ENCODE data around the gene GOLGB1. TPM values are rescaled to one million over a fixed set of nuclear protein-coding genes. Genes with fewer than 3 reads are reported as not detected.
A peak's percentile ranks its signal among the peaks of the same experiment; 100 is the strongest.

GOLGB1 gene
- total RNA-seq, 1 experiment from 2014 or later, result 5.0 TPM

- no peak for DNase-seq (ENCODE audit: low read depth)
- in situ Hi-C loops (cut with HindIII; ENCODE audit: low pct_unique_long_range_greater_than_20kb, low sequenced_read_pairs), result no loop called here
Observed at GRCh38 chr3:121654493-121655385, 94.8 kb downstream of the GOLGB1 start.

GRCh38 chr3:121651684-121652083 lies 97.9 kb downstream of the GOLGB1 start:
- in situ Hi-C loops (cut with HindIII; ENCODE audit: low pct_unique_long_range_greater_than_20kb, low sequenced_read_pairs), result no loop called here
- DNase-seq (ENCODE audit: low read depth), result peak; percentile 22

GRCh38 chr3:121649645-121650044 lies 99.9 kb downstream of the GOLGB1 start:
- in situ Hi-C loops (cut with HindIII; ENCODE audit: low pct_unique_long_range_greater_than_20kb, low sequenced_read_pairs), result no loop called here

GRCh38 chr3:121648219-121648958 lies 101.2 kb downstream of the GOLGB1 start:
- in situ Hi-C loops (cut with HindIII; ENCODE audit: low pct_unique_long_range_greater_than_20kb, low sequenced_read_pairs), result no loop called here
- no peak for DNase-seq (ENCODE audit: low read depth)

More at GRCh38 chr3:121649645-121650044, 99.9 kb downstream of the GOLGB1 start:
- no peak for DNase-seq (ENCODE audit: low read depth)

GRCh38 chr3:121645054-121645453 lies 104.5 kb downstream of the GOLGB1 start:
- no peak for DNase-seq (ENCODE audit: low read depth)
- in situ Hi-C loops (cut with HindIII; ENCODE audit: low pct_unique_long_range_greater_than_20kb, low sequenced_read_pairs), result no loop called here

GRCh38 chr3:121642601-121643314 lies 106.8 kb downstream of the GOLGB1 start:
- in situ Hi-C loops (cut with HindIII; ENCODE audit: low pct_unique_long_range_greater_than_20kb, low sequenced_read_pairs), result no loop called here
- DNase-seq (ENCODE audit: low read depth), result no peak

- DNase-seq (ENCODE audit: low read depth), result no peak
- in situ Hi-C loops (cut with HindIII; ENCODE audit: low pct_unique_long_range_greater_than_20kb, low sequenced_read_pairs), result no loop called here
Observed at GRCh38 chr3:121641127-121641526, 108.4 kb downstream of the GOLGB1 start.

GRCh38 chr3:121637922-121638321 lies 111.6 kb downstream of the GOLGB1 start:
- in situ Hi-C loops (cut with HindIII; ENCODE audit: low pct_unique_long_range_greater_than_20kb, low sequenced_read_pairs), result no loop called here
- DNase-seq (ENCODE audit: low read depth), result no peak

- in situ Hi-C loops (cut with HindIII; ENCODE audit: low pct_unique_long_range_greater_than_20kb, low sequenced_read_pairs), result no loop called here
- DNase-seq (ENCODE audit: low read depth), result no peak
Observed at GRCh38 chr3:121630355-121630754, 119.2 kb downstream of the GOLGB1 start.

GRCh38 chr3:121629601-121630000 lies 119.9 kb downstream of the GOLGB1 start:
- DNase-seq (ENCODE audit: low read depth), result no peak
- in situ Hi-C loops (cut with HindIII; ENCODE audit: low pct_unique_long_range_greater_than_20kb, low sequenced_read_pairs), result no loop called here

- no peak for DNase-seq (ENCODE audit: low read depth)
- in situ Hi-C loops (cut with HindIII; ENCODE audit: low pct_unique_long_range_greater_than_20kb, low sequenced_read_pairs), result no loop called here
Observed at GRCh38 chr3:121627622-121628021, 121.9 kb downstream of the GOLGB1 start.

GRCh38 chr3:121627211-121627610 lies 122.3 kb downstream of the GOLGB1 start:
- in situ Hi-C loops (cut with HindIII; ENCODE audit: low pct_unique_long_range_greater_than_20kb, low sequenced_read_pairs), result no loop called here
- no peak for DNase-seq (ENCODE audit: low read depth)

GRCh38 chr3:121626495-121626894 lies 123.0 kb downstream of the GOLGB1 start:
- DNase-seq (ENCODE audit: low read depth), result no peak
- in situ Hi-C loops (cut with HindIII; ENCODE audit: low pct_unique_long_range_greater_than_20kb, low sequenced_read_pairs), result no loop called here

- DNase-seq (ENCODE audit: low read depth), result no peak
- in situ Hi-C loops (cut with HindIII; ENCODE audit: low pct_unique_long_range_greater_than_20kb, low sequenced_read_pairs), result no loop called here
Observed at GRCh38 chr3:121624147-121624899, 125.2 kb downstream of the GOLGB1 start.

- in situ Hi-C loops (cut with HindIII; ENCODE audit: low pct_unique_long_range_greater_than_20kb, low sequenced_read_pairs), result no loop called here
- DNase-seq (ENCODE audit: low read depth), result no peak
Observed at GRCh38 chr3:121621491-121621890, 128.1 kb downstream of the GOLGB1 start.

- DNase-seq (ENCODE audit: low read depth), result no peak
- in situ Hi-C loops (cut with HindIII; ENCODE audit: low pct_unique_long_range_greater_than_20kb, low sequenced_read_pairs), result no loop called here
Observed at GRCh38 chr3:121619691-121620090, 129.8 kb downstream of the GOLGB1 start.

Measured in Caki2 (cell line).